Endothelial cell (in vitro differentiated cells): ENCODE measurements around the gene PGGT1B. TPM values are rescaled to one million over a fixed set of nuclear protein-coding genes. Genes with fewer than 3 reads are reported as not detected.

ENCODE experiments used
- DNase-seq: peaks from one replicate; pipeline ENCODE4 v3.0.0; 2021; ENCODE audit warnings: low spot score
- H3K27ac Mint-ChIP-seq: one replicate; pipeline ENCODE4 v1.8.0; 2021; ENCODE audit warnings: mixed read lengths, inconsistent platforms; ENCODE audit not compliant: unreplicated experiment
- H3K27me3 Mint-ChIP-seq: one replicate; pipeline ENCODE4 v1.8.0; 2021; ENCODE audit warnings: mild to moderate bottlenecking, moderate library complexity, mixed read lengths, inconsistent platforms; ENCODE audit not compliant: unreplicated experiment
- H3K36me3 Mint-ChIP-seq: one replicate; pipeline ENCODE4 v1.8.0; 2021; ENCODE audit warnings: mild to moderate bottlenecking, low read depth, mixed read lengths, inconsistent platforms; ENCODE audit not compliant: unreplicated experiment
- H3K4me1 Mint-ChIP-seq: one replicate; pipeline ENCODE4 v1.8.0; 2021; ENCODE audit warnings: mild to moderate bottlenecking, mixed read lengths, inconsistent platforms; ENCODE audit not compliant: unreplicated experiment
- H3K4me3 Mint-ChIP-seq: one replicate; pipeline ENCODE4 v1.8.0; 2021; ENCODE audit warnings: mild to moderate bottlenecking, mixed read lengths, inconsistent platforms; ENCODE audit not compliant: unreplicated experiment
- H3K9me3 Mint-ChIP-seq: one replicate; pipeline ENCODE4 v1.8.0; 2021; ENCODE audit warnings: mixed read lengths, inconsistent platforms; ENCODE audit not compliant: unreplicated experiment
- total RNA-seq: library from RNA; stranded (reverse); fragmentation: NEBNext Ultra II Directional; extraction: Animal tissue kit (Norgen Biotek cat#: 25700); gene quantifications from one replicate; pipeline ENCODE4 v1.2.1, GENCODE V29; 2021; ENCODE audit not compliant: unreplicated experiment
- TF ChIP-seq, protein P1 (sequence below): fragments of 200-600 bp; sonication (generic); IDR thresholded peaks from one replicate; pipeline ENCODE4 v1.5.0; 2021; ENCODE audit warnings: antibody characterized with exemption; ENCODE audit not compliant: unreplicated experiment

The PGGT1B gene
- total RNA-seq, 1 donor from 2014 or later, result 34.7 TPM

- TF ChIP-seq, protein P1, sequence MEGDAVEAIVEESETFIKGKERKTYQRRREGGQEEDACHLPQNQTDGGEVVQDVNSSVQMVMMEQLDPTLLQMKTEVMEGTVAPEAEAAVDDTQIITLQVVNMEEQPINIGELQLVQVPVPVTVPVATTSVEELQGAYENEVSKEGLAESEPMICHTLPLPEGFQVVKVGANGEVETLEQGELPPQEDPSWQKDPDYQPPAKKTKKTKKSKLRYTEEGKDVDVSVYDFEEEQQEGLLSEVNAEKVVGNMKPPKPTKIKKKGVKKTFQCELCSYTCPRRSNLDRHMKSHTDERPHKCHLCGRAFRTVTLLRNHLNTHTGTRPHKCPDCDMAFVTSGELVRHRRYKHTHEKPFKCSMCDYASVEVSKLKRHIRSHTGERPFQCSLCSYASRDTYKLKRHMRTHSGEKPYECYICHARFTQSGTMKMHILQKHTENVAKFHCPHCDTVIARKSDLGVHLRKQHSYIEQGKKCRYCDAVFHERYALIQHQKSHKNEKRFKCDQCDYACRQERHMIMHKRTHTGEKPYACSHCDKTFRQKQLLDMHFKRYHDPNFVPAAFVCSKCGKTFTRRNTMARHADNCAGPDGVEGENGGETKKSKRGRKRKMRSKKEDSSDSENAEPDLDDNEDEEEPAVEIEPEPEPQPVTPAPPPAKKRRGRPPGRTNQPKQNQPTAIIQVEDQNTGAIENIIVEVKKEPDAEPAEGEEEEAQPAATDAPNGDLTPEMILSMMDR, result no peak
- Mint-ChIP-seq H3K27ac (no peak overlapping the region), H3K27me3 (no peaks in the 10 kb centered on the region), H3K36me3 (no peaks in the 10 kb centered on the region), H3K9me3 (no peaks in the 10 kb centered on the region), H3K4me1 (peaks cover 8% of the 10 kb centered on the region), H3K4me3 (no peak overlapping the region)
- DNase-seq, result no peak
Observed at GRCh38 chr5:115202952-115203351, 59.7 kb downstream of the PGGT1B start.

- no peak overlapping the region for H3K27ac Mint-ChIP-seq
Observed at GRCh38 chr5:115196161-115196560, 66.5 kb downstream of the PGGT1B start.

GRCh38 chr5:115194676-115195075, 68.0 kb downstream of the PGGT1B start:
- Mint-ChIP-seq H3K4me1 (no peaks in the 10 kb centered on the region), H3K27me3 (no peaks in the 10 kb centered on the region), H3K27ac (no peak overlapping the region), H3K36me3 (no peaks in the 10 kb centered on the region), H3K9me3 (no peaks in the 10 kb centered on the region), H3K4me3 (no peak overlapping the region)
- DNase-seq, result no peak
- TF ChIP-seq, protein P1, result no peak

More at GRCh38 chr5:115196161-115196560, 66.5 kb downstream of the PGGT1B start:
- no peak overlapping the region for H3K4me3 Mint-ChIP-seq
- no peaks in the 10 kb centered on the region for H3K9me3 Mint-ChIP-seq
- no peaks in the 10 kb centered on the region for H3K27me3 Mint-ChIP-seq
- TF ChIP-seq, protein P1, result no peak
- no peaks in the 10 kb centered on the region for H3K36me3 Mint-ChIP-seq
- no peak for DNase-seq
- H3K4me1 Mint-ChIP-seq, result no peaks in the 10 kb centered on the region

- no peak for DNase-seq
- H3K36me3 Mint-ChIP-seq, result no peaks in the 10 kb centered on the region
- H3K4me3 Mint-ChIP-seq, result no peak overlapping the region
- TF ChIP-seq, protein P1, result no peak
- no peaks in the 10 kb centered on the region for H3K9me3 Mint-ChIP-seq
- H3K27ac Mint-ChIP-seq, result no peak overlapping the region
- H3K27me3 Mint-ChIP-seq, result no peaks in the 10 kb centered on the region
- H3K4me1 Mint-ChIP-seq, result no peaks in the 10 kb centered on the region
Observed at GRCh38 chr5:115193295-115193694, 69.4 kb downstream of the PGGT1B start.

DNA sequence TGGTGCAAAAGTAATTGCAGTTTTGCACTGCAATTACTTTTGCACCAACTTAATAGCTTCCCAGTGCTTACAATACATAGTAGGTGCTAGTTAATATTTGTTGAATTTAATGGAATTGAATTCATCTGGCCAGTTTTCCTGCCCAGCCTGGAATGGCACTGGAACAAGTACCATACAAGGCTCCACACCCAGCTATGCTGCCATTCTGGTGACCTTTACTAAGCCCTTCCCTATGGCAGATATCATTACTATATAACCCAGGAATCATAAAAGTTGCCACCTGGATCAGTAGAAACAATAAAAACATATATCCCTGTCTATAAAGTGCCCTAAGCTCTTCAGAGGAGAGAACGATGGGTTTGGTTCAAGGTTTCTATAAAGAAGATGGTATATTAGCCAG, 70.6 kb downstream of the PGGT1B start:
- H3K36me3 Mint-ChIP-seq, result no peaks in the 10 kb centered on the region
- DNase-seq, result no peak
- TF ChIP-seq, protein P1, result no peak
- H3K27ac Mint-ChIP-seq, result no peak overlapping the region
- H3K4me1 Mint-ChIP-seq, result no peaks in the 10 kb centered on the region
- H3K9me3 Mint-ChIP-seq, result no peaks in the 10 kb centered on the region
- no peak overlapping the region for H3K4me3 Mint-ChIP-seq
- no peaks in the 10 kb centered on the region for H3K27me3 Mint-ChIP-seq
